ENCODE measurements around the gene ZNF133.
"Not testable (repeated sequence)": the region's sequence is repeated elsewhere in the genome, so short reads cannot be mapped to it uniquely, and the experiment has no call there.

The ZNF133 gene

GRCh38 chr20:18287915-18288748 lies at the start of gene ZNF133:
Gene ZNF133, plus strand, starts transcription at chr20:18288527. Its CDS starts 17,160 bp downstream, at chr20:18305687.
- DNase-seq (ENCODE audit: low spot score): peak; percentile 98
- TF ChIP-seq, protein P1, sequence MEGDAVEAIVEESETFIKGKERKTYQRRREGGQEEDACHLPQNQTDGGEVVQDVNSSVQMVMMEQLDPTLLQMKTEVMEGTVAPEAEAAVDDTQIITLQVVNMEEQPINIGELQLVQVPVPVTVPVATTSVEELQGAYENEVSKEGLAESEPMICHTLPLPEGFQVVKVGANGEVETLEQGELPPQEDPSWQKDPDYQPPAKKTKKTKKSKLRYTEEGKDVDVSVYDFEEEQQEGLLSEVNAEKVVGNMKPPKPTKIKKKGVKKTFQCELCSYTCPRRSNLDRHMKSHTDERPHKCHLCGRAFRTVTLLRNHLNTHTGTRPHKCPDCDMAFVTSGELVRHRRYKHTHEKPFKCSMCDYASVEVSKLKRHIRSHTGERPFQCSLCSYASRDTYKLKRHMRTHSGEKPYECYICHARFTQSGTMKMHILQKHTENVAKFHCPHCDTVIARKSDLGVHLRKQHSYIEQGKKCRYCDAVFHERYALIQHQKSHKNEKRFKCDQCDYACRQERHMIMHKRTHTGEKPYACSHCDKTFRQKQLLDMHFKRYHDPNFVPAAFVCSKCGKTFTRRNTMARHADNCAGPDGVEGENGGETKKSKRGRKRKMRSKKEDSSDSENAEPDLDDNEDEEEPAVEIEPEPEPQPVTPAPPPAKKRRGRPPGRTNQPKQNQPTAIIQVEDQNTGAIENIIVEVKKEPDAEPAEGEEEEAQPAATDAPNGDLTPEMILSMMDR (IDR thresholded peaks at IDR 0.05): no peak
- H3K27ac ChIP-seq: peak within 1 kb of the TSS; percentile 82 to 92
- peak within 1 kb of the TSS; percentile 75 for H3K4me3 ChIP-seq

DNA sequence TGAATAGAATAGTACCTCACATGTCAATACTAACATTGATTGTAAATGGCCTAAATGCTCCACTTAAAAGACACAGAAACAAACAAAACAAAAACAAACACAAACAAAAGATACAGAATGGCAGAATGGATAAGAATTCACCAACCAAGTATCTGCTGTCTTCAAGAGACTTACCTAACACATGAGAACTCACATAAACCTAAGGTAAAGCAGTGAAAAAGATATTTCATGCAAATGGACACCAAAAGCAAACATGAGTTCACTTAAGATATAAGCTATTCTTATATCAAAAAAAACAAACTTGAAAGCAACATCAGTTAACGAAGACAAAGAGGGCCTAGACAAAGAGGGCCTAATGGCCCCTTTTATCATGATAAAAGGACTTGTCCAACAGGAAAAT lies 47.3 kb upstream of the ZNF133 start:
- TF ChIP-seq, protein P1 (IDR thresholded peaks at IDR 0.05): no peak

GRCh38 chr20:18243802-18244201 lies 44.5 kb upstream of the ZNF133 start:
- H3K27ac ChIP-seq: no peak overlapping the region
- TF ChIP-seq, protein P1 (IDR thresholded peaks at IDR 0.05): no peak
- no peak overlapping the region for H3K4me3 ChIP-seq
- DNase-seq (ENCODE audit: low spot score): no peak

More for the DNA sequence above, 47.3 kb upstream of the ZNF133 start:
- DNase-seq (ENCODE audit: low spot score): no peak
- Histone ChIP-seq H3K27ac (no peak overlapping the region), H3K4me3 (no peak overlapping the region)

DNA sequence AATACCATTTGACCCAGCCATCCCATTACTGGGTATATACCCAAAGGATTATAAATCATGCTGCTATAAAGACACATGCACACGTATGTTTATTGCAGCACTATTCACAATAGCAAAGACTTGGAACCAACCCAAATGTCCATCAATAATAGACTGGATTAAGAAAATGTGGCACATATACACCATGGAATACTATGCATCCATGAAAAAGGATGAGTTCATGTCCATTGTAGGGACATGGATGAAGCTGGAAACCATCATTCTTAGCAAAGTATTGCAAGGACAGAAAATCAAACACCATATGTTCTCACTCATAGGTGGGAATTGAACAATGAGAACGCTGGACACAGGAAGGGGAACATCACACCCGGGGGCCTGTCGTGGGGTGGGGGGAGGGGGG lies 39.8 kb upstream of the ZNF133 start:
- not testable (repeated sequence) for DNase-seq (ENCODE audit: low spot score); H3K27ac ChIP-seq; H3K4me3 ChIP-seq

- TF ChIP-seq, protein P1 (IDR thresholded peaks at IDR 0.05): no peak
- Histone ChIP-seq H3K4me3 (no peak overlapping the region), H3K27ac (no peak overlapping the region)
- no peak for DNase-seq (ENCODE audit: low spot score)
Measured at GRCh38 chr20:18250217-18250616, 38.1 kb upstream of the ZNF133 start.

- TF ChIP-seq, protein P1 (IDR thresholded peaks at IDR 0.05): no peak
- DNase-seq (ENCODE audit: low spot score): no peak
- Histone ChIP-seq H3K27ac (no peak overlapping the region), H3K4me3 (no peak overlapping the region)
Measured at GRCh38 chr20:18252597-18253451, 35.5 kb upstream of the ZNF133 start.

GRCh38 chr20:18254615-18255014 lies 33.7 kb upstream of the ZNF133 start:
- H3K4me3 ChIP-seq: no peak overlapping the region
- TF ChIP-seq, protein P1 (IDR thresholded peaks at IDR 0.05): no peak
- H3K27ac ChIP-seq: no peak overlapping the region
- DNase-seq (ENCODE audit: low spot score): no peak
